ENCODE measurements around the gene SOWAHA. TPM values are rescaled to one million over a fixed set of nuclear protein-coding genes. Genes with fewer than 3 reads are reported as not detected.

SOWAHA gene
- total and polyA plus RNA-seq, 2 of the 8 experiments (the other 6 are each of a cell fraction or from before 2014, with no cell fraction given): 0.09 to 0.11 TPM

DNA sequence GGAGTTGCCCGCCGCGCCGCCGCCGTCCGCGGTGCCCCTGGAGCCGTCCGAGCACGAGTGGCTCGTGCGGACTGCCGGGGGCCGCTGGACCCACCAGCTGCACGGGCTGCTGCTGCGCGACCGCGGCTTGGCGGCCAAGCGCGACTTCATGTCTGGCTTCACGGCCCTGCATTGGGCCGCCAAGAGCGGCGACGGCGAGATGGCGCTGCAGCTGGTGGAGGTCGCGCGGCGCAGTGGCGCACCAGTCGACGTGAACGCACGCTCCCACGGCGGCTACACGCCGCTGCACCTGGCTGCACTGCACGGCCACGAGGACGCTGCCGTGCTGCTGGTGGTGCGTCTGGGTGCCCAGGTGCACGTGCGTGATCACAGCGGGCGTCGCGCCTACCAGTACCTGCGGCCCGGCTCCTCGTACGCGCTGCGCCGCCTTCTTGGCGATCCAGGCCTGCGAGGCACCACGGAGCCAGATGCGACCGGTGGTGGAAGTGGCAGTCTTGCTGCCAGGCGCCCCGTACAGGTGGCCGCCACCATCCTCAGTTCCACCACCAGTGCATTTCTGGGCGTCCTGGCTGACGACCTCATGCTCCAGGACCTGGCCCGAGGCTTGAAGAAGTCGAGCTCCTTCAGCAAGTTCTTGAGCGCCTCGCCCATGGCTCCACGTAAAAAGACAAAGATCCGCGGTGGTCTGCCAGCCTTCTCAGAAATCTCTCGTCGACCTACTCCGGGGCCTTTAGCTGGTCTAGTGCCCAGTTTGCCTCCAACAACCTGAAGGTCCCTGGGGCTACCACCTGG is 1.6 kb downstream of the SOWAHA start (continued):
- TF ChIP-seq EZH2 (IDR thresholded peaks at IDR 0.05; ENCODE audit: low read depth, low read length, severe bottlenecking): peak; percentile 77
- no peak for TF ChIP-seq BRCA1 (IDR thresholded peaks at IDR 0.05; ENCODE audit: low read depth, low read length)
- no peak for TF ChIP-seq PHF8 (conservative IDR thresholded peaks at IDR 0.05; ENCODE audit: low read depth, low read length)
- no peak for TF ChIP-seq SP1 (IDR thresholded peaks at IDR 0.05; ENCODE audit: low read depth, low read length)
- peak; percentile 86 for TF ChIP-seq SUZ12 (IDR thresholded peaks at IDR 0.05; ENCODE audit: low read length)
- no peak for TF ChIP-seq SIRT6 (IDR thresholded peaks at IDR 0.05; ENCODE audit: low read length)
- TF ChIP-seq RAD21 (IDR thresholded peaks at IDR 0.05 in 1 of 2, conservative IDR thresholded peaks at IDR 0.05 in 1 of 2; ENCODE audit: low read depth in 2 of 2, low read length in 2 of 2): peak in 1 of 2 experiments; percentile 8; a peak in 1 of 4 replicates
- TF ChIP-seq, protein P1, sequence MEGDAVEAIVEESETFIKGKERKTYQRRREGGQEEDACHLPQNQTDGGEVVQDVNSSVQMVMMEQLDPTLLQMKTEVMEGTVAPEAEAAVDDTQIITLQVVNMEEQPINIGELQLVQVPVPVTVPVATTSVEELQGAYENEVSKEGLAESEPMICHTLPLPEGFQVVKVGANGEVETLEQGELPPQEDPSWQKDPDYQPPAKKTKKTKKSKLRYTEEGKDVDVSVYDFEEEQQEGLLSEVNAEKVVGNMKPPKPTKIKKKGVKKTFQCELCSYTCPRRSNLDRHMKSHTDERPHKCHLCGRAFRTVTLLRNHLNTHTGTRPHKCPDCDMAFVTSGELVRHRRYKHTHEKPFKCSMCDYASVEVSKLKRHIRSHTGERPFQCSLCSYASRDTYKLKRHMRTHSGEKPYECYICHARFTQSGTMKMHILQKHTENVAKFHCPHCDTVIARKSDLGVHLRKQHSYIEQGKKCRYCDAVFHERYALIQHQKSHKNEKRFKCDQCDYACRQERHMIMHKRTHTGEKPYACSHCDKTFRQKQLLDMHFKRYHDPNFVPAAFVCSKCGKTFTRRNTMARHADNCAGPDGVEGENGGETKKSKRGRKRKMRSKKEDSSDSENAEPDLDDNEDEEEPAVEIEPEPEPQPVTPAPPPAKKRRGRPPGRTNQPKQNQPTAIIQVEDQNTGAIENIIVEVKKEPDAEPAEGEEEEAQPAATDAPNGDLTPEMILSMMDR (IDR thresholded peaks at IDR 0.05; ENCODE audit: control extremely low read depth in 1 of 3, insufficient read depth in 1 of 3, low read depth in 1 of 3, low read length in 3 of 3): no peak
- no peak for TF ChIP-seq SIX5 (IDR thresholded peaks at IDR 0.05; ENCODE audit: low read depth, low read length)
- no peak for TF ChIP-seq TEAD4 (IDR thresholded peaks at IDR 0.05; ENCODE audit: low read depth, low read length)
- no peak for TF ChIP-seq MAFK (IDR thresholded peaks at IDR 0.05; ENCODE audit: low read depth, low read length)
- no peak for TF ChIP-seq POLR2AphosphoS5 (IDR thresholded peaks at IDR 0.05; ENCODE audit: low read depth, low read length)
- no peak for TF ChIP-seq CBX5 (IDR thresholded peaks at IDR 0.05; ENCODE audit: low read depth, low read length)
- no peak for TF ChIP-seq NRF1 (IDR thresholded peaks at IDR 0.05; ENCODE audit: low read depth, low read length)
- TF ChIP-seq KDM4A (IDR thresholded peaks at IDR 0.05; ENCODE audit: low read depth, low read length, severe bottlenecking): peak; percentile 99
- TF ChIP-seq, protein P2, sequence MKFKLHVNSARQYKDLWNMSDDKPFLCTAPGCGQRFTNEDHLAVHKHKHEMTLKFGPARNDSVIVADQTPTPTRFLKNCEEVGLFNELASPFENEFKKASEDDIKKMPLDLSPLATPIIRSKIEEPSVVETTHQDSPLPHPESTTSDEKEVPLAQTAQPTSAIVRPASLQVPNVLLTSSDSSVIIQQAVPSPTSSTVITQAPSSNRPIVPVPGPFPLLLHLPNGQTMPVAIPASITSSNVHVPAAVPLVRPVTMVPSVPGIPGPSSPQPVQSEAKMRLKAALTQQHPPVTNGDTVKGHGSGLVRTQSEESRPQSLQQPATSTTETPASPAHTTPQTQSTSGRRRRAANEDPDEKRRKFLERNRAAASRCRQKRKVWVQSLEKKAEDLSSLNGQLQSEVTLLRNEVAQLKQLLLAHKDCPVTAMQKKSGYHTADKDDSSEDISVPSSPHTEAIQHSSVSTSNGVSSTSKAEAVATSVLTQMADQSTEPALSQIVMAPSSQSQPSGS (IDR thresholded peaks at IDR 0.05; ENCODE audit: low read length): no peak
- TF ChIP-seq YY1 (IDR thresholded peaks at IDR 0.05; ENCODE audit: low read depth, low read length): no peak
- TF ChIP-seq, protein P3, sequence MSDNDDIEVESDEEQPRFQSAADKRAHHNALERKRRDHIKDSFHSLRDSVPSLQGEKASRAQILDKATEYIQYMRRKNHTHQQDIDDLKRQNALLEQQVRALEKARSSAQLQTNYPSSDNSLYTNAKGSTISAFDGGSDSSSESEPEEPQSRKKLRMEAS (IDR thresholded peaks at IDR 0.05): peak; percentile 98
- no peak for TF ChIP-seq KDM1A (IDR thresholded peaks at IDR 0.05; ENCODE audit: borderline replicate concordance, low read length)
- no peak for TF ChIP-seq JUND (IDR thresholded peaks at IDR 0.05; ENCODE audit: low read length)
